Measurements from ENCODE around the gene PLCD3. TPM values are rescaled to one million over a fixed set of nuclear protein-coding genes. Genes with fewer than 3 reads are reported as not detected.

The PLCD3 gene, protein sequence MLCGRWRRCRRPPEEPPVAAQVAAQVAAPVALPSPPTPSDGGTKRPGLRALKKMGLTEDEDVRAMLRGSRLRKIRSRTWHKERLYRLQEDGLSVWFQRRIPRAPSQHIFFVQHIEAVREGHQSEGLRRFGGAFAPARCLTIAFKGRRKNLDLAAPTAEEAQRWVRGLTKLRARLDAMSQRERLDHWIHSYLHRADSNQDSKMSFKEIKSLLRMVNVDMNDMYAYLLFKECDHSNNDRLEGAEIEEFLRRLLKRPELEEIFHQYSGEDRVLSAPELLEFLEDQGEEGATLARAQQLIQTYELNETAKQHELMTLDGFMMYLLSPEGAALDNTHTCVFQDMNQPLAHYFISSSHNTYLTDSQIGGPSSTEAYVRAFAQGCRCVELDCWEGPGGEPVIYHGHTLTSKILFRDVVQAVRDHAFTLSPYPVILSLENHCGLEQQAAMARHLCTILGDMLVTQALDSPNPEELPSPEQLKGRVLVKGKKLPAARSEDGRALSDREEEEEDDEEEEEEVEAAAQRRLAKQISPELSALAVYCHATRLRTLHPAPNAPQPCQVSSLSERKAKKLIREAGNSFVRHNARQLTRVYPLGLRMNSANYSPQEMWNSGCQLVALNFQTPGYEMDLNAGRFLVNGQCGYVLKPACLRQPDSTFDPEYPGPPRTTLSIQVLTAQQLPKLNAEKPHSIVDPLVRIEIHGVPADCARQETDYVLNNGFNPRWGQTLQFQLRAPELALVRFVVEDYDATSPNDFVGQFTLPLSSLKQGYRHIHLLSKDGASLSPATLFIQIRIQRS
- total RNA-seq, result 5.5 and 9.0 TPM in 2 replicates

DNA sequence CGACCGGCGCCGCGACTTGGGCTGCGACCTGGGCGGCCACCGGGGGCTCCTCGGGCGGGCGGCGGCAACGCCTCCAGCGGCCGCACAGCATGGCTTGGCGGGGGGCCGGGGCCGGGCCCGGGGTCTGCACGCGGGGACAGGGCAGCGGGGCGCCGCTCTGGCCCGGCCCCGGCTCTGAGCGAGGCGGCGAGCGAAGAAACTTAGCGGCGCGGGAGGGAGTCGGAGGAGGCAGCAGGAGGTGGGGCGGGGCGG, at the start of gene PLCD3:
Gene PLCD3, minus strand, starts transcription at position 196 of the 252 bp plus-strand sequence. Its CDS starts 105 bp downstream, at position 91.

DNA sequence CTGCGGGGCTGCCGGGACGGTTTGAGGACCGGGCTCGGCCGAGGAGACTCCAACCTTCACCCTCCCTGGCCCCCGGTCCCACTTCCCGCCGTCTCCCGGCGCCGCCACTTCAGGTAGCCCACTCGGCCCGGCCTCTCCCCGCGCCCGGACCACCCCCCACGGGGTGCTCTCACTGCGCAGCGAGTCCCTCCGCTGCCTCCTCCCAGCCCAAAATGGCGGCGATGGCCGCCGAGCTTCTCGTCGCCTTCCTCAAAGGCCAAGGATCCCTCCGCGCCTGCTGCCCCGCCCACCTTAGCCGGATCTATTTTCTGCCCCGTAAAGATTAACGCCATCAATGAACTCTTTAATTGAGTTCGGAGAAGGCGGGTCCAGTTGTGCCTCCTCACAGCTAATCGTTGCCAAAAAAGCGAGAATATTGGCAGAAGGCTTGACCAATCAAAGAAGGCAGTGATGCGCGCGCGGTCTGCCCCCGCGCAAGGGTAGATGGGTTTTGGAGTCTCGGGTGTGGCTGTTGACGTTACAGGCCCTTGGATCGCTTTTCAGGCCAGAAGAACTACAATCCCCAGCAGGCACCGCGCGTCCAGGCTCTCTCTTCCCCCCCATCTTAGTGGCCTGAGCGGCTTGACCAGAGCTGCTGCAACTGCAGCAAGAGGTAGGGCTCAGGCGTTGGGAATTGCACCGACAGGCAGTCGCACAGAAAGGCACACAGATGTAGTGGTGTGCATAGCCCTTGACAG, 29.1 kb upstream of the PLCD3 start, which contains the start of gene HEXIM2:
Gene HEXIM2, plus strand, starts transcription at position 588 of the 737 bp plus-strand sequence. CDS start 919 bp downstream, outside the sequence.

DNA sequence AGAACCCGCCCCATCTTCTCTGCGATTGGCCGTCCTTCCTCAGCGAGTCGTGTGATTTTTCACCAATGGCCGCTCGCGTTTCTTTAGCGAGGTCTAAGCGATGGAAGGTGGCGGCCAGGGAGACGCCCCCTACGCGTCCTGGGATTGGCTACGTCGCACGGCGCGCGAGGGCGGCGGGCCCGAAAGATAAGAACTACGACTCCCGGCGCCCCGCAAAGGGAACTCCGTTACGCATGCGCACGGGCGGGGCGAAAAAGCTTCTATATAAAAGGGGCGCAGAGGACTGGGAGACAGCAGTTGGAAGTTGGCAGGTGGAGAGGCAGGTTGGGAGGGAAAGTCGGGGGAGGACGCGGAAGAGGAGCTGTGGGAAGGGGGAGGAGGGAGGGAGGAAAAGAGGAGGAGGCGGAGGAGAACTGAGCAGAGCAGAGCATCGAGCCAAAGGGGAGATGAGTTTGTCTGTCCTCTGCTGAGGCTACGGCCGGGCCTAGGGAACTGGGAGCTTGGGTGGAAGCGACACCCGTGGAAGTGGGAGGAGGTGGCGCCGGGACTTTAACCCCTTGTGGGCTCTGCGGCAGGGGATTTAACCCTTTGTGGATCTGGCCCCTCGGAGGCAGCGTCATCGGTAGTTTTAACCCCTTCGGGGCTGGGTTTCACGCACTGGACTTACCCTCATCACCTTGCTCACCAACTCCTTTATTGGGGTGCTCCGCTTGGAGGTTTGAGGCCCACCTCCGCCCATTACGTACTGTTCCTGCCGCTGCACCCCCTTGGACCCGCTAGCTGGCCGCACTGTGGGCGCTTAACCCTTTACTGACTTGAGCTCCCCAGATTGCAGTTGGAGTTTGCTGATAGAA, 16.1 kb upstream of the PLCD3 start, which contains the start of gene HEXIM1:
Gene HEXIM1, plus strand, starts transcription at position 293 of the 854 bp plus-strand sequence. CDS start 716 bp downstream, outside the sequence.

DNA sequence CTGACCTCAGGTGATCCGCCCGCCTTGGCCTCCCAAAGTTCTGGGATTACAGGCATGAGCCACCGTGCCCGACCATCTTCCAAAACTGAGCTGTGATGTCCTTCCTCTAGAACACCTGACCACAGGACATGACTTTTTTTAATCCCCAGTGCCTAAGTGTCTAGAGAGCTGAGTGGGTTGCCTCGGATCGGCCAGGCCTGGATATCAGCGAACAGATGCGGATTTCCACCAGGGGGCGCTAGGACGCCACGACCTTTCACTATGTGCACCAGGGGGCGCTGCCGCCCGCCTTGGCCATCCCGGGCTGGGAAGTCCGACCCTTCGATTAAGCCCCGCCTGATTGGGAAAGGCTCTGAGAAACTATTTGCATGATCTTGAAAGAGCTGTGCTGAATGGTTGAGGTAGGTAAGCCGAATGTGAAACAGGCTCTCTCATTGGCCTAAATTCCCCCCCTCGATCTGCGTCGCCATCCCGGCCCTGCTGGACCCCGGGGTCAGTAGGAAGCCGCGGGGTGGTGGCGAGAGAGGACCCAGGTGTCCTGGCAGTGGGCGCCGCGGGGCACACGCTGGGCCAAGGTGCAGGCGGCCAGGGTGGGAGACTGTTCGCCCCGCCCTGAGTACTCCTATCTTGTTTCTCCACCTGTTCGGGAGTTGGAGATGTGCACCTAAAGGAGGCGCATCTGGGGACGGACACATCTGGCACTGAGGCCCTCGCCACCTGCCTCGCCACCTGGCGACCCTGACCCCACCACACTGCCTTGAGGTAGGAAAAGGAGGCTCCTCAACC, 3.1 kb upstream of the PLCD3 start, which contains the start of gene ACBD4:
Gene ACBD4, plus strand, starts transcription at position 496 of the 786 bp plus-strand sequence. CDS start 458 bp downstream, outside the sequence.

DNA sequence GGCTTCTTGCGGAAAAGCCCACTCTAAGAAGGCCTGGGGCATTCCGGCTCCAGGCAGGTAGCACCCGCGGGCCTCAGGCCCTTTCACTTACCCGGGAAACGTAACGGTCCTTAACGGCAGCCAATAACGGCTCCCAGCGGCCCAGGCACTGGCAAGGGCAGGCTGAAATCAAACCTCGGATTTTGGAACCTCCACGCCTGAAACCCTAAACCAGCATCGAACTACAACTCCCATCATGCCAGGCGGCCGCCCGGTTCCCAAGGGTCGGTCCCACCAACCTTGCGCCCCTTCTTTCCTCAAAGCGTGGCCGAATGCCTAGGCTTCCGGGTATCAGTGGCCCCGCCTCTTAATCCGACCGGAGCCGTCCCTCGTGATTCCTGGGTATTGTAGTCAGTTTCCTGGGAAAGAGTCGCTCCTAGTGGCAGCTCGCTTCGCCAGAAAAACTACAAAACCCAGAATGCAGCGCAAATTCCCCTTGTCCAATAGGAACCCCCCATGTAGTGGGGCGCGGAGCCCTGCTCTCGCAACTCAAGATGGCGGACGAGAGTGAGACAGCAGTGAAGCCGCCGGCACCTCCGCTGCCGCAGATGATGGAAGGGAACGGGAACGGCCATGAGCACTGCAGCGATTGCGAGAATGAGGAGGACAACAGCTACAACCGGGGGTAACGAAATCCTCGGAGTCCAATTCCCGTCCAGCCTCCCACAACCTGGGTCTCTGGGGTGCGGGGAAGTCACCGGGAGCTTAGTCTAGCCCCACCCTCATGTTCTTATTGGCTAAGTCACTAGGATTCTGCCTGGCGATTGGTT, 71.3 kb downstream of the PLCD3 start, which contains the start of gene NMT1:
Gene NMT1, plus strand, starts transcription at position 521 of the 809 bp plus-strand sequence. Its CDS starts 13 bp downstream, at position 534.

Other genes starting within 250 kb of the PLCD3 start
- 112 and 155 TPM in 2 replicates for gene EFTUD2, start 233.1 kb downstream of the PLCD3 start, total RNA-seq
- not detected in 2 replicates for gene GFAP, start 217.0 kb downstream of the PLCD3 start, total RNA-seq
- gene KIF18B, start 184.7 kb downstream of the PLCD3 start, total RNA-seq, result 0.33 and 0.34 TPM in 2 replicates
- gene C1QL1, start 164.2 kb downstream of the PLCD3 start, total RNA-seq, result not detected in 2 replicates
- 18.6 and 26.2 TPM in 2 replicates for gene DCAKD, start 80.9 kb downstream of the PLCD3 start, total RNA-seq
- gene NMT1, start 71.2 kb downstream of the PLCD3 start, total RNA-seq, result 43.7 and 60.3 TPM in 2 replicates
- gene ACBD4, start 3.2 kb upstream of the PLCD3 start, total RNA-seq, result 2.8 and 4.2 TPM in 2 replicates
- 5.2 and 5.8 TPM in 2 replicates for gene HEXIM1, start 16.0 kb upstream of the PLCD3 start, total RNA-seq
- 3.3 and 3.9 TPM in 2 replicates for gene HEXIM2, start 29.4 kb upstream of the PLCD3 start, total RNA-seq
- gene FMNL1, start 89.4 kb upstream of the PLCD3 start, total RNA-seq, result 0.98 and 2.1 TPM in 2 replicates
- gene SPATA32, start 129.6 kb upstream of the PLCD3 start, total RNA-seq, result under 0.01 TPM in 1 of 2 replicates, not detected in the other
- 1.6 and 1.7 TPM in 2 replicates for gene MAP3K14, start 184.5 kb upstream of the PLCD3 start, total RNA-seq